ENCODE measurements around the gene FEZ2.

Gene FEZ2

GRCh38 chr2:36526226-36526625 is 71.7 kb downstream of the FEZ2 start:
- no peak for DNase-seq

GRCh38 chr2:36525245-36525644 is 72.7 kb downstream of the FEZ2 start:
- no peak for DNase-seq

- DNase-seq = no peak
Observed at GRCh38 chr2:36523153-36523552, 74.8 kb downstream of the FEZ2 start.

- no peak for DNase-seq
Observed at GRCh38 chr2:36520431-36520830, 77.5 kb downstream of the FEZ2 start.

- no peak for DNase-seq
Observed at GRCh38 chr2:36516136-36516870, 81.7 kb downstream of the FEZ2 start.

GRCh38 chr2:36515538-36515937 is 82.4 kb downstream of the FEZ2 start:
- no peak for DNase-seq

- no peak for DNase-seq
Observed at GRCh38 chr2:36513661-36514060, 84.3 kb downstream of the FEZ2 start.

- no peak for DNase-seq
Observed at GRCh38 chr2:36512705-36513104, 85.3 kb downstream of the FEZ2 start.

- DNase-seq = no peak
Observed at GRCh38 chr2:36511858-36512603, 85.9 kb downstream of the FEZ2 start.

- DNase-seq = no peak
Observed at GRCh38 chr2:36509075-36509474, 88.9 kb downstream of the FEZ2 start.

GRCh38 chr2:36507408-36507812 is 90.6 kb downstream of the FEZ2 start:
- DNase-seq = no peak

All from amniotic stem cell (primary cell).